ENCODE measurements around the gene SUN3. TPM values are rescaled to one million over a fixed set of nuclear protein-coding genes. Genes with fewer than 3 reads are reported as not detected.

SUN3 gene
- total RNA-seq, 4 donors from 2014 or later: not detected

DNA sequence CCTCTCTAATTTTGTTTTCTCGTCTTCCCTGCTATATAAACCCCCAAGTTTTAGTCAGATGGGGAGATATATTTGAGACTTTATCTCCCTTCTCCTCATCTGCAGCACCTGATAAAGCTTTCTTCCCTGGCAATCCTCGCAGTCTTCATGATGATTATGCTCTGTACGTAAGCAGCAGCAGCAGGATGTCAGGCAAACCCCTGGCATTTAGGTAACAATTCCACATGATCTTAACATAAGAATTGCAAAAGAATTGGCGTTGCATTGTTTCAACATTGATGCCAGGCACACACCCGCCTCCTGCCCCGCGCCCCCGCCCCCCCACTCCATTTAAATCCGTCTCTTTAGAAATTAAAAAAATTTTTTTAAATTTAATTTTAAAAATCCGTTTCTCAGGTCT is 86.8 kb downstream of the SUN3 start:
- Histone ChIP-seq H3K27me3 (no peaks in the 10 kb centered on the region), H3K9me3 (no peaks in the 10 kb centered on the region), H3K36me3 (no peaks in the 10 kb centered on the region), H3K4me3 (no peak overlapping the region), H3K4me1 (no peaks in the 10 kb centered on the region), H3K27ac (peak overlapping the region in 3 of 4 donors; percentile 52 to 77 (median 59))
- in situ Hi-C loops (cut with MboI; ENCODE audit: low sequenced_read_pairs in 4 of 4): loop anchor here in 2 of 4 donors (5.0 to 10.0 kb wide), 2 partner anchors 165 to 173 kb away; no protein-coding TSS in a partner anchor
- ATAC-seq (no peak), DNase-seq (no peak)
- intact Hi-C loops (cut with DNase I; ENCODE audit: low total_unique reads): no loop called here
- TF ChIP-seq CTCF (IDR thresholded peaks at IDR 0.05 in 4 of 5, conservative IDR thresholded peaks at IDR 0.05 in 1 of 5) (no peak), POLR2A (IDR thresholded peaks at IDR 0.05) (no peak)

DNA sequence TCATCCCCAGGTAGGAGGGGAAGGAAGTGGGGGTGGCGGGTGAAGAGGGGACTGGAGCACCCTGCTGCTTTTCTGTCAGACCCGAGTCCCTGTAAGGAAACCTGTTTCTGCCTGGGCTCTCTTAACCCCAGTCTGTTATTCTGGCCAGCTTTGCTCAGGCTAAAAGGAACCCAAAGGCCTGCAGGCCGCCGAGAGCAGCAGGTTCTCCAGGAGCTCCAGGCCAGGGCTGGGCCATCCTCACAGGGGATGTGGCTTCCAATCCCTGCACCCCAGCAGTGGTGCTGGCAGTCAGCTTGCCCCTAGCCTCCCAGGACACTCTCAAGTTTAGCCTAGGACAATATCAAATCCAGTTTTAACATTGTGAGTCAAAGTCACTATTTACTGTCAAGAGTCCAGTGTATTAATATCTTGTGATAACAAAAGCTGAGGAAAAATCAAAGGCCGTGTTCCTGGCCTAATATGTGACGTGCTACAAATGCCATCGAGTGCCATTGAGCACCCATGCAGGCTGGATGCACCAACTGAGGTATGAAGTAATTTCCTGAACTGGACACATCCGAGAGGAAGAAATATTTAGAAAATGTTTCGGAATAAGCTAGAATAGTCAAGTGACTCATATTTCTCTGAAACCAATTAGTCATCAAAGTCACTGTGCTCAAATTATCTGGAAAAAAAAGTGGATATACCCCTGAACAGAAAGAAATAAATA is 87.6 kb downstream of the SUN3 start:
- TF ChIP-seq POLR2A (IDR thresholded peaks at IDR 0.05): no peak
- no peak for TF ChIP-seq CTCF (IDR thresholded peaks at IDR 0.05 in 4 of 5, conservative IDR thresholded peaks at IDR 0.05 in 1 of 5)
- Histone ChIP-seq H3K9me3 (no peaks in the 10 kb centered on the region), H3K27me3 (no peaks in the 10 kb centered on the region), H3K27ac (peak overlapping the region; percentile 32 to 77 (median 56)), H3K4me3 (no peak overlapping the region), H3K4me1 (no peaks in the 10 kb centered on the region), H3K36me3 (no peaks in the 10 kb centered on the region)
- DNase-seq (no peak), ATAC-seq (peak; percentile 38 to 51)
- intact Hi-C loops (cut with DNase I; ENCODE audit: low total_unique reads) (no loop called here), in situ Hi-C loops (cut with MboI; ENCODE audit: low sequenced_read_pairs in 4 of 4) (loop anchor here in 2 of 4 donors (5.0 to 10.0 kb wide), 2 partner anchors 166 to 174 kb away; no protein-coding TSS in a partner anchor)

GRCh38 chr7:47940088-47941013 is 88.6 kb downstream of the SUN3 start:
- H3K4me1 ChIP-seq: no peaks in the 10 kb centered on the region
- no peaks in the 10 kb centered on the region for H3K9me3 ChIP-seq
- intact Hi-C loops (cut with DNase I; ENCODE audit: low total_unique reads) (no loop called here), in situ Hi-C loops (cut with MboI; ENCODE audit: low sequenced_read_pairs in 4 of 4) (loop anchor here in 2 of 4 donors (5.0 to 10.0 kb wide), 2 partner anchors 167 to 174 kb away; no protein-coding TSS in a partner anchor)
- H3K27ac ChIP-seq: peak overlapping the region; percentile 32 to 77 (median 56)
- ATAC-seq (peak; percentile 42 to 55), DNase-seq (no peak)
- H3K4me3 ChIP-seq: no peak overlapping the region
- H3K27me3 ChIP-seq: no peaks in the 10 kb centered on the region
- no peaks in the 10 kb centered on the region for H3K36me3 ChIP-seq
- TF ChIP-seq CTCF (IDR thresholded peaks at IDR 0.05 in 4 of 5, conservative IDR thresholded peaks at IDR 0.05 in 1 of 5) (no peak), POLR2A (IDR thresholded peaks at IDR 0.05) (no peak)

GRCh38 chr7:47939425-47940036 is 89.4 kb downstream of the SUN3 start:
- ATAC-seq (no peak), DNase-seq (no peak)
- Histone ChIP-seq H3K4me3 (no peak overlapping the region), H3K4me1 (no peaks in the 10 kb centered on the region), H3K36me3 (no peaks in the 10 kb centered on the region), H3K27me3 (no peaks in the 10 kb centered on the region), H3K9me3 (no peaks in the 10 kb centered on the region), H3K27ac (peak overlapping the region; percentile 32 to 77 (median 56))
- TF ChIP-seq CTCF (IDR thresholded peaks at IDR 0.05 in 4 of 5, conservative IDR thresholded peaks at IDR 0.05 in 1 of 5) (no peak), POLR2A (IDR thresholded peaks at IDR 0.05) (no peak)
- intact Hi-C loops (cut with DNase I; ENCODE audit: low total_unique reads): no loop called here
- in situ Hi-C loops (cut with MboI; ENCODE audit: low sequenced_read_pairs in 4 of 4): loop anchor here in 2 of 4 donors (5.0 to 10.0 kb wide), 2 partner anchors 168 to 175 kb away; no protein-coding TSS in a partner anchor
